Progenitor cell of endocrine pancreas (in vitro differentiated cells): ENCODE results near the gene MRPL1. TPM values are rescaled to one million over a fixed set of nuclear protein-coding genes. Genes with fewer than 3 reads are reported as not detected.

ENCODE experiments used
- DNase-seq: peaks from one replicate; pipeline ENCODE4 v3.0.0; 2021; ENCODE audit warnings: low spot score; ENCODE audit not compliant: unreplicated experiment
- H3K27ac Mint-ChIP-seq: 2 replicates; pipeline ENCODE4 v1.8.0; 2021; ENCODE audit warnings: mild to moderate bottlenecking, moderate library complexity, mixed read lengths
- H3K27me3 Mint-ChIP-seq: 2 replicates; pipeline ENCODE4 v1.8.0; 2021; ENCODE audit warnings: mixed read lengths
- H3K36me3 Mint-ChIP-seq: 2 replicates; pipeline ENCODE4 v1.8.0; 2022; ENCODE audit warnings: mixed read lengths; ENCODE audit not compliant: insufficient read depth
- H3K4me1 Mint-ChIP-seq: 2 replicates; pipeline ENCODE4 v1.8.0; 2021; ENCODE audit warnings: low read depth, mixed read lengths
- H3K4me3 Mint-ChIP-seq: 2 replicates; pipeline ENCODE4 v1.8.0; 2021; ENCODE audit warnings: low read depth, mild to moderate bottlenecking, moderate library complexity, mixed read lengths
- H3K9me3 Mint-ChIP-seq: 2 replicates; pipeline ENCODE4 v1.8.0; 2021; ENCODE audit warnings: low read depth, mixed read lengths
- CTCF ChIP-seq: fragments of 200-600 bp; sonication (generic); IDR thresholded peaks from one replicate; pipeline ENCODE4 v1.5.0; 2021; ENCODE audit warnings: antibody characterized with exemption, mild to moderate bottlenecking; ENCODE audit not compliant: unreplicated experiment
- total RNA-seq: library from RNA; stranded (reverse); gene quantifications from 2 replicates; pipeline ENCODE4 v1.2.1, GENCODE V29; 2021

Gene MRPL1
- total RNA-seq, 1 donor from 2014 or later, result 32.7 TPM

DNA sequence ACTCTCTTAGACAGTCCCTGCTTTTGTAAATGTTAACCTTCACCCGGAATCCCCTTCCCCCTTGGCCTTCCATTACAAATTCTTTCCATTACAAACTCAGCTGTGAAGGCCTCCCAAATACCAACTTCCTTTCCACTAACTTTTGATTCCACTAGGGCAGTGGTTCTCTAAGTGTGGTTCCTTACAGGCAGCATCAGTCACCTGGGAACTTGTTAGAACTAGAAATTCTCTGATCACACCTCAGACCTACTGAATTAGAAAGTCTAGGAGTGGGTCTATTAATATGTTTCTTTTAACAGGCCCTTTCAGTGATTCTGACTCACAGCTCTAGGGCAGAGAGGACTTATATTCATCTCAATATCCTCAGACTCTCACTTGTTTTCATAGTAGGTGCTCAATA lies 19.0 kb upstream of the MRPL1 start:
- H3K4me1 Mint-ChIP-seq, result peaks cover 10% of the 10 kb centered on the region
- no peak overlapping the region for H3K27ac Mint-ChIP-seq
- no peak overlapping the region for H3K4me3 Mint-ChIP-seq
- H3K9me3 Mint-ChIP-seq, result no peaks in the 10 kb centered on the region
- no peaks in the 10 kb centered on the region for H3K36me3 Mint-ChIP-seq
- no peak for DNase-seq
- TF ChIP-seq CTCF, result no peak
- no peaks in the 10 kb centered on the region for H3K27me3 Mint-ChIP-seq

- H3K27ac Mint-ChIP-seq, result no peak overlapping the region
- H3K9me3 Mint-ChIP-seq, result no peaks in the 10 kb centered on the region
- H3K4me3 Mint-ChIP-seq, result no peak overlapping the region
- H3K4me1 Mint-ChIP-seq, result peaks cover 10% of the 10 kb centered on the region
- no peaks in the 10 kb centered on the region for H3K36me3 Mint-ChIP-seq
- no peaks in the 10 kb centered on the region for H3K27me3 Mint-ChIP-seq
- no peak for TF ChIP-seq CTCF
- no peak for DNase-seq
These were observed 18.3 kb upstream of the MRPL1 start for GRCh38 chr4:77844363-77844762.

GRCh38 chr4:77845400-77845799 lies 17.2 kb upstream of the MRPL1 start:
- DNase-seq, result no peak
- no peak for TF ChIP-seq CTCF
- Mint-ChIP-seq H3K4me1 (peaks cover 8% of the 10 kb centered on the region), H3K27me3 (no peaks in the 10 kb centered on the region), H3K27ac (no peak overlapping the region), H3K4me3 (no peak overlapping the region), H3K36me3 (no peaks in the 10 kb centered on the region), H3K9me3 (no peaks in the 10 kb centered on the region)

GRCh38 chr4:77845929-77846328 lies 16.7 kb upstream of the MRPL1 start:
- TF ChIP-seq CTCF, result no peak

GRCh38 chr4:77848508-77848907 lies 14.1 kb upstream of the MRPL1 start:
- H3K27me3 Mint-ChIP-seq, result no peaks in the 10 kb centered on the region
- H3K36me3 Mint-ChIP-seq, result no peaks in the 10 kb centered on the region
- TF ChIP-seq CTCF, result no peak
- H3K27ac Mint-ChIP-seq, result no peak overlapping the region
- DNase-seq, result no peak
- no peak overlapping the region for H3K4me3 Mint-ChIP-seq
- H3K9me3 Mint-ChIP-seq, result no peaks in the 10 kb centered on the region
- H3K4me1 Mint-ChIP-seq, result peaks cover under 1% of the 10 kb centered on the region

More at GRCh38 chr4:77845929-77846328, 16.7 kb upstream of the MRPL1 start:
- H3K4me1 Mint-ChIP-seq, result peaks cover 8% of the 10 kb centered on the region
- H3K4me3 Mint-ChIP-seq, result no peak overlapping the region
- H3K27ac Mint-ChIP-seq, result no peak overlapping the region
- no peak for DNase-seq
- H3K36me3 Mint-ChIP-seq, result no peaks in the 10 kb centered on the region
- no peaks in the 10 kb centered on the region for H3K27me3 Mint-ChIP-seq
- no peaks in the 10 kb centered on the region for H3K9me3 Mint-ChIP-seq
